ENCODE data around the gene CSH1.

The CSH1 gene

GRCh38 chr17:63941162-63941561, 44.8 kb upstream of the CSH1 start:
- TF ChIP-seq CTCF (IDR thresholded peaks at IDR 0.05; ENCODE audit: control extremely low read depth, extremely low read depth, low read depth, missing control alignments), result no peak
- DNase-seq (ENCODE audit: extremely low spot score), result no peak
- ChIA-PET CTCF (interaction anchor here (1.1 to 2.2 kb wide), 3 partner anchors 37 to 88 kb away, joined by 3 to 7 read pairs (median 3); no protein-coding TSS in a partner anchor), POLR2A (no interaction called here)

DNA sequence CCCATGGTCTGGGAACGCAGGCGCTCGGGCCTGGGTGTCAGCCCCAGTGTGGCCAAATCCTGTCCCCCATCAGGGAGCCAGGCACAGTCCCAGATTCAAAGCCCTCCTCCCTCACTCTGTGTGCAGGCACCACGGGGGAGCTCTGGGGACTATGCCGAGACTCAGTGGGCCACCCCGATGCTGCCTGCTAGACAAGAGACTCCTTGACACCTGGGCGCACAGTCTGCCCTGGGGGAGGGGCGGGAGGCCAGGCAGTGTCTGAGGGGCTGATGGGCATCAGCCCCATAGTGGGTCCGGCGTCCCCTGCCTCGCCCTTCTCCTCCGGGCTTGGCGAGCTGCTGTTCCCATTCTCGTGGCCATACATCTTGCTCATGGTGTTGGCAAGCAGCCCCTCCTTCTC, 44.2 kb upstream of the CSH1 start:
- DNase-seq (ENCODE audit: extremely low spot score), result no peak
- no peak for TF ChIP-seq CTCF (IDR thresholded peaks at IDR 0.05; ENCODE audit: control extremely low read depth, extremely low read depth, low read depth, missing control alignments)
- ChIA-PET POLR2A (no interaction called here), CTCF (interaction anchor here (1.0 to 2.2 kb wide), 5 partner anchors 22 to 88 kb away, joined by 3 to 15 read pairs (median 3); partner anchors contain the start of gene GH1)

GRCh38 chr17:63939884-63940283, 43.5 kb upstream of the CSH1 start:
- no peak for TF ChIP-seq CTCF (IDR thresholded peaks at IDR 0.05; ENCODE audit: control extremely low read depth, extremely low read depth, low read depth, missing control alignments)
- DNase-seq (ENCODE audit: extremely low spot score), result no peak
- ChIA-PET CTCF (interaction anchor here (1.0 to 2.2 kb wide), 5 partner anchors 18 to 89 kb away, joined by 3 to 15 read pairs (median 3); partner anchors contain the start of gene GH1), POLR2A (interaction anchor here (0.6 kb wide), 1 partner anchor 12 kb away, joined by 3 read pairs; no protein-coding TSS in a partner anchor)

DNA sequence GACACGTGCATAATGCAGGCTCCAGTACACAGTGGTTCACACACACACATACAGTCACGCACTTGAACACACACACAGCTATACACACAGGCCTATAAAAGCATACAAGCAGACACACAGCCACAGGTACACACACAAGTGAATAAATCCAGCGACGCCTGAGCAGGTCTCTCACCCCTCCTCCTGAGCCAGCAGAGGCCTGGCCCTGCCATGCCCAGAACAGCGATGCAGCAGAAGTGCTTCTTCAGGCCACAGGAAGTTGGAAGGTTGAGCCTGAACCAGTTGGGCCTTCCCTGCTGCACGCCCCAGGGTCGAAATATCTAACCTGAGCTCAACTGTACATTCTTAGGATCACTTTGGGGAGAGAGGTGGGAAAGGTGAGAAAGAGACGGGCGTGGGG, 43.0 kb upstream of the CSH1 start:
- POLR2A ChIA-PET, result no interaction called here
- CTCF ChIA-PET, result interaction anchor here (1.0 to 2.2 kb wide), 4 partner anchors 17 to 89 kb away, joined by 3 to 15 read pairs (median 5); partner anchors contain the start of gene GH1
- TF ChIP-seq CTCF (IDR thresholded peaks at IDR 0.05; ENCODE audit: control extremely low read depth, extremely low read depth, low read depth, missing control alignments), result no peak
- DNase-seq (ENCODE audit: extremely low spot score), result no peak

GRCh38 chr17:63937920-63938319, 41.5 kb upstream of the CSH1 start:
- CTCF ChIA-PET, result interaction anchor here (0.7 to 2.0 kb wide), 2 partner anchors 9 to 27 kb away, joined by 3 to 6 read pairs; partner anchors contain the start of gene CSHL1
- POLR2A ChIA-PET, result no interaction called here
- DNase-seq (ENCODE audit: extremely low spot score), result no peak
- TF ChIP-seq CTCF (IDR thresholded peaks at IDR 0.05; ENCODE audit: control extremely low read depth, extremely low read depth, low read depth, missing control alignments), result no peak

DNA sequence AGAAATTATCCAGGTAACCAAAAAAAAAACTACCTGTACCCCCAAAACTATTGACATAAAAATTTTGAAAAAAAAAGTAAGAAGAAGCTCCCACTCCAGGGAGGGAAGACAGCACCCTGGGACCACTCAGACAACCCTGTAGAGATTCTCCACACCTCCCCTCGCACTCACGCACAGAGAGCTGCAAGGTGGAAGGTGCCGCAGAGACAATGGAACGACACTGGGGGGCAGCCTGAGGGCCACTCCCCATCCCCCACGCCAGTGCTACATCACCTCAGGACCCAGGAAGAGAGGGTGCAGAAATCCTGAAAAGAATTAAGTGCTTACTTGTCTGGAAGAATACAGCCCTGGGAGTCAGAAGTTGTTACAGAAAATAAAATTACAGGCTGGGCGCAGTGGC, 40.9 kb upstream of the CSH1 start:
- ChIA-PET POLR2A (interaction anchor here (0.6 to 0.9 kb wide), 4 partner anchors 10 to 209 kb away, joined by 3 to 8 read pairs (median 4); no protein-coding TSS in a partner anchor), CTCF (interaction anchor here (1.1 to 2.0 kb wide), 3 partner anchors 9 to 26 kb away, joined by 3 to 13 read pairs (median 6); partner anchors contain the start of gene CSHL1)
- TF ChIP-seq CTCF (IDR thresholded peaks at IDR 0.05; ENCODE audit: control extremely low read depth, extremely low read depth, low read depth, missing control alignments), result no peak
- no peak for DNase-seq (ENCODE audit: extremely low spot score)
